Measurements from ENCODE around the gene FTH1. TPM values are rescaled to one million over a fixed set of nuclear protein-coding genes. Genes with fewer than 3 reads are reported as not detected.

Gene FTH1
- total and polyA plus RNA-seq, 2 of the 13 experiments (the other 11 are each of a cell fraction or from before 2014, with no cell fraction given) = 607 to 760 TPM

DNA sequence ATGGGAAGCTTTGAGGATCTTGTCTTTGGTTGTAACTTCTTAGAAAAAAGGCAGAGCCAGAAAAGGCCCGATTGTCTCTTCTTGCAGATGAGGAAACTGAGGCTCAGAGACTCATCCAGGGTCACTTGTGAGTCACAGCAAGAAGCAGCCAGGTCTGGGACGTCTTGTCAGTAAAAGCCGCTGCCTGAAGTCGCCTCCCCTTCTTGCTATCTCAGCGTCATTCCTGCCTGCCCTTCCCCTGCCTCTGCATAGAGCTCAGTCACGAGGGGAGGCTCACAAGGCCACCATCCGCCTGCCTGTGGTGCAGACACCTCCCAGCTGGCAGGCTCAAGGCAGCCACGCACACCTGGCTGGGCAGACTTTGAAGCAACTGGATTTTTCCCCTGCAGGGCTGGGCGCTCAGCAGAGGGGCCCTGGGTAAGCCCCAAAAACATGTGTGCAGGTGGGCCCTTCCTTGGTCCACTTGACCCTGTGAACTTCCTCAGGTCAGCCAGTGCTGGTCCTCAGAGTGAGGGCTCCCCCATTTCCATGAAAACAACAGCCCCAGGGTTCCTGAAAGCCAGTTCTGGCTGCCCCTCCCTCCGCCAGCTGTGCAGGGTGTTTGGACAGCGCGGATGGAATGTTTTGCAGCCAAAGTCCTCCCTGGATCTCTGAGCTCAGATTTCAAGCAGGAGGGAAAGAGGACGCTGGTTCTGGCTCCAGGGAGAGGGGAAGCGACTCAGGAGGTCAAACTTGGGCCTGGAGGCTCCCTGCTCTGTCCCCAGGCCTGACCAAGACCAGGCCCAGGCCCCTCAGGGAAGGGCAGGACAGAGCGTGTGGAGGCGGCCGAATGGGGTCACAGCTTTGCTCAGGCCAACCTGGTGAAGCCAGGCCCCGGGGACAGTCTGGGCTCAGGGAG lies 44.0 kb downstream of the FTH1 start (continued):
- TF ChIP-seq, protein P1, sequence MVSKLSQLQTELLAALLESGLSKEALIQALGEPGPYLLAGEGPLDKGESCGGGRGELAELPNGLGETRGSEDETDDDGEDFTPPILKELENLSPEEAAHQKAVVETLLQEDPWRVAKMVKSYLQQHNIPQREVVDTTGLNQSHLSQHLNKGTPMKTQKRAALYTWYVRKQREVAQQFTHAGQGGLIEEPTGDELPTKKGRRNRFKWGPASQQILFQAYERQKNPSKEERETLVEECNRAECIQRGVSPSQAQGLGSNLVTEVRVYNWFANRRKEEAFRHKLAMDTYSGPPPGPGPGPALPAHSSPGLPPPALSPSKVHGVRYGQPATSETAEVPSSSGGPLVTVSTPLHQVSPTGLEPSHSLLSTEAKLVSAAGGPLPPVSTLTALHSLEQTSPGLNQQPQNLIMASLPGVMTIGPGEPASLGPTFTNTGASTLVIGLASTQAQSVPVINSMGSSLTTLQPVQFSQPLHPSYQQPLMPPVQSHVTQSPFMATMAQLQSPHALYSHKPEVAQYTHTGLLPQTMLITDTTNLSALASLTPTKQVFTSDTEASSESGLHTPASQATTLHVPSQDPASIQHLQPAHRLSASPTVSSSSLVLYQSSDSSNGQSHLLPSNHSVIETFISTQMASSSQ (IDR thresholded peaks at IDR 0.05; ENCODE audit: low read depth) = no peak
- TF ChIP-seq, protein P1 (CRISPR knock-in tag; IDR thresholded peaks at IDR 0.05; ENCODE audit: borderline replicate concordance) = peak; percentile 59; the same call in 1 of the 2 replicates
- 0 out of 2 replicates have a peak, but pooled peaks have one; percentile 32 for TF ChIP-seq ZNF543 (CRISPR knock-in tag; IDR thresholded peaks at IDR 0.05)
- TF ChIP-seq FOXK2 (IDR thresholded peaks at IDR 0.05) = 0 out of 2 replicates have a peak, but pooled peaks have one; percentile 46
- peak; percentile 70; the same call in 1 of the 2 replicates for TF ChIP-seq NFKB2 (CRISPR knock-in tag; IDR thresholded peaks at IDR 0.05; ENCODE audit: borderline replicate concordance)
- TF ChIP-seq, protein P2, sequence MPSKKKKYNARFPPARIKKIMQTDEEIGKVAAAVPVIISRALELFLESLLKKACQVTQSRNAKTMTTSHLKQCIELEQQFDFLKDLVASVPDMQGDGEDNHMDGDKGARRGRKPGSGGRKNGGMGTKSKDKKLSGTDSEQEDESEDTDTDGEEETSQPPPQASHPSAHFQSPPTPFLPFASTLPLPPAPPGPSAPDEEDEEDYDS (CRISPR knock-in tag; IDR thresholded peaks at IDR 0.05) = peak; percentile 40; the same call in 1 of the 2 replicates
- peak; percentile 82; the same call in 1 of the 2 replicates for TF ChIP-seq HOXA5 (CRISPR knock-in tag; IDR thresholded peaks at IDR 0.05)
- peak; percentile 43; the same call in 1 of the 2 replicates for TF ChIP-seq ETV5 (CRISPR knock-in tag; IDR thresholded peaks at IDR 0.05; ENCODE audit: borderline replicate concordance)
- TF ChIP-seq HNRNPK (IDR thresholded peaks at IDR 0.05; ENCODE audit: low read depth, low read length, poor library complexity, severe bottlenecking) = no peak
- peak; percentile 64; the same call in 1 of the 2 replicates for TF ChIP-seq ZNF816 (CRISPR knock-in tag; IDR thresholded peaks at IDR 0.05; ENCODE audit: borderline replicate concordance)
- TF ChIP-seq ZSCAN22 (CRISPR knock-in tag; IDR thresholded peaks at IDR 0.05) = no peak
- peak; percentile 72; the same call in 1 of the 2 replicates for TF ChIP-seq ZNF615 (CRISPR knock-in tag; IDR thresholded peaks at IDR 0.05; ENCODE audit: borderline replicate concordance)
- TF ChIP-seq, protein P3, sequence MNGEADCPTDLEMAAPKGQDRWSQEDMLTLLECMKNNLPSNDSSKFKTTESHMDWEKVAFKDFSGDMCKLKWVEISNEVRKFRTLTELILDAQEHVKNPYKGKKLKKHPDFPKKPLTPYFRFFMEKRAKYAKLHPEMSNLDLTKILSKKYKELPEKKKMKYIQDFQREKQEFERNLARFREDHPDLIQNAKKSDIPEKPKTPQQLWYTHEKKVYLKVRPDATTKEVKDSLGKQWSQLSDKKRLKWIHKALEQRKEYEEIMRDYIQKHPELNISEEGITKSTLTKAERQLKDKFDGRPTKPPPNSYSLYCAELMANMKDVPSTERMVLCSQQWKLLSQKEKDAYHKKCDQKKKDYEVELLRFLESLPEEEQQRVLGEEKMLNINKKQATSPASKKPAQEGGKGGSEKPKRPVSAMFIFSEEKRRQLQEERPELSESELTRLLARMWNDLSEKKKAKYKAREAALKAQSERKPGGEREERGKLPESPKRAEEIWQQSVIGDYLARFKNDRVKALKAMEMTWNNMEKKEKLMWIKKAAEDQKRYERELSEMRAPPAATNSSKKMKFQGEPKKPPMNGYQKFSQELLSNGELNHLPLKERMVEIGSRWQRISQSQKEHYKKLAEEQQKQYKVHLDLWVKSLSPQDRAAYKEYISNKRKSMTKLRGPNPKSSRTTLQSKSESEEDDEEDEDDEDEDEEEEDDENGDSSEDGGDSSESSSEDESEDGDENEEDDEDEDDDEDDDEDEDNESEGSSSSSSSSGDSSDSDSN (CRISPR knock-in tag; IDR thresholded peaks at IDR 0.05) = peak; percentile 78
- TF ChIP-seq, protein P4, sequence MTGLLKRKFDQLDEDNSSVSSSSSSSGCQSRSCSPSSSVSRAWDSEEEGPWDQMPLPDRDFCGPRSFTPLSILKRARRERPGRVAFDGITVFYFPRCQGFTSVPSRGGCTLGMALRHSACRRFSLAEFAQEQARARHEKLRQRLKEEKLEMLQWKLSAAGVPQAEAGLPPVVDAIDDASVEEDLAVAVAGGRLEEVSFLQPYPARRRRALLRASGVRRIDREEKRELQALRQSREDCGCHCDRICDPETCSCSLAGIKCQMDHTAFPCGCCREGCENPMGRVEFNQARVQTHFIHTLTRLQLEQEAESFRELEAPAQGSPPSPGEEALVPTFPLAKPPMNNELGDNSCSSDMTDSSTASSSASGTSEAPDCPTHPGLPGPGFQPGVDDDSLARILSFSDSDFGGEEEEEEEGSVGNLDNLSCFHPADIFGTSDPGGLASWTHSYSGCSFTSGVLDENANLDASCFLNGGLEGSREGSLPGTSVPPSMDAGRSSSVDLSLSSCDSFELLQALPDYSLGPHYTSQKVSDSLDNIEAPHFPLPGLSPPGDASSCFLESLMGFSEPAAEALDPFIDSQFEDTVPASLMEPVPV (CRISPR knock-in tag; IDR thresholded peaks at IDR 0.05) = 0 out of 2 replicates have a peak, but pooled peaks have one; percentile 39
- peak; percentile 41; the same call in 1 of the 2 replicates for TF ChIP-seq BRD4 (CRISPR knock-in tag; IDR thresholded peaks at IDR 0.05)
- TF ChIP-seq, protein P5, sequence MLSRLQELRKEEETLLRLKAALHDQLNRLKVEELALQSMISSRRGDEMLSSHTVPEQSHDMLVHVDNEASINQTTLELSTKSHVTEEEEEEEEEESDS (CRISPR knock-in tag; IDR thresholded peaks at IDR 0.05; ENCODE audit: borderline replicate concordance) = no peak
- TF ChIP-seq ASH2L (IDR thresholded peaks at IDR 0.05; ENCODE audit: insufficient read length, low read depth, low read length) = peak; percentile 85
- TF ChIP-seq IRX3 (CRISPR knock-in tag; IDR thresholded peaks at IDR 0.05; ENCODE audit: borderline replicate concordance, low read depth) = no peak
- TF ChIP-seq ZNF878 (CRISPR knock-in tag; IDR thresholded peaks at IDR 0.05) = no peak

Measured in HepG2 (cell line).